ENCODE data around the gene BFSP2. TPM values are rescaled to one million over a fixed set of nuclear protein-coding genes. Genes with fewer than 3 reads are reported as not detected.

BFSP2 gene
- total RNA-seq, 4 donors from 2014 or later, result 2.6 TPM; not detected in 3

- H3K9me3 ChIP-seq, result no peaks in the 10 kb centered on the region
- H3K27ac ChIP-seq, result no peak overlapping the region
- H3K36me3 ChIP-seq, result no peaks in the 10 kb centered on the region
- TF ChIP-seq EP300 (IDR thresholded peaks at IDR 0.05) (no peak), CTCF (IDR thresholded peaks at IDR 0.05) (no peak), POLR2A (IDR thresholded peaks at IDR 0.05) (no peak)
- no peak overlapping the region for H3K4me3 ChIP-seq
- H3K4me1 ChIP-seq, result peaks cover 0 to 7% (median 0%) of the 10 kb centered on the region in 4 donors
- no peak for DNase-seq (ENCODE audit: low spot score in 2 of 2)
- H3K27me3 ChIP-seq, result no peaks in the 10 kb centered on the region
These were observed 13.0 kb upstream of the BFSP2 start for GRCh38 chr3:133386876-133387275.

- no peak overlapping the region for H3K27ac ChIP-seq
- no peak for DNase-seq (ENCODE audit: low spot score in 2 of 2)
- no peaks in the 10 kb centered on the region for H3K9me3 ChIP-seq
- no peak overlapping the region for H3K4me3 ChIP-seq
- no peaks in the 10 kb centered on the region for H3K27me3 ChIP-seq
- 76 to 86% methylated on average over 4 of the region's 4 CpGs for WGBS, 2 donors
- peaks cover 0 to 7% (median 0%) of the 10 kb centered on the region in 4 donors for H3K4me1 ChIP-seq
- TF ChIP-seq POLR2A (IDR thresholded peaks at IDR 0.05) (no peak), CTCF (IDR thresholded peaks at IDR 0.05) (no peak), EP300 (IDR thresholded peaks at IDR 0.05) (no peak)
- H3K36me3 ChIP-seq, result no peaks in the 10 kb centered on the region
These were observed 12.5 kb upstream of the BFSP2 start for GRCh38 chr3:133387341-133387740.

- H3K27me3 ChIP-seq, result no peaks in the 10 kb centered on the region
- no peak for TF ChIP-seq CTCF (IDR thresholded peaks at IDR 0.05)
- no peak for TF ChIP-seq EP300 (IDR thresholded peaks at IDR 0.05)
- no peak for TF ChIP-seq POLR2A (IDR thresholded peaks at IDR 0.05)
- no peak overlapping the region for H3K4me3 ChIP-seq
- peaks cover 0 to 7% (median 0%) of the 10 kb centered on the region in 4 donors for H3K4me1 ChIP-seq
- no peaks in the 10 kb centered on the region for H3K9me3 ChIP-seq
- no peaks in the 10 kb centered on the region for H3K36me3 ChIP-seq
- 63 to 90% methylated on average over 2 to 4 of the region's 4 CpGs for WGBS, 2 donors
- no peak for DNase-seq (ENCODE audit: low spot score in 2 of 2)
- H3K27ac ChIP-seq, result no peak overlapping the region
These were observed 11.0 kb upstream of the BFSP2 start for GRCh38 chr3:133388696-133389395.

- 87 to 90% methylated on average over 4 of the region's 4 CpGs for WGBS, 2 donors
- H3K27me3 ChIP-seq, result no peaks in the 10 kb centered on the region
- no peak overlapping the region for H3K27ac ChIP-seq
- H3K4me3 ChIP-seq, result no peak overlapping the region
- no peaks in the 10 kb centered on the region for H3K4me1 ChIP-seq
- H3K36me3 ChIP-seq, result no peaks in the 10 kb centered on the region
- H3K9me3 ChIP-seq, result no peaks in the 10 kb centered on the region
- no peak for TF ChIP-seq POLR2A (IDR thresholded peaks at IDR 0.05)
- no peak for TF ChIP-seq EP300 (IDR thresholded peaks at IDR 0.05)
- no peak for TF ChIP-seq CTCF (IDR thresholded peaks at IDR 0.05)
- DNase-seq (ENCODE audit: low spot score in 2 of 2), result no peak
These were observed 9.1 kb upstream of the BFSP2 start for GRCh38 chr3:133390715-133391114.

GRCh38 chr3:133393204-133393603 is 6.7 kb upstream of the BFSP2 start:
- no peaks in the 10 kb centered on the region for H3K4me1 ChIP-seq
- H3K9me3 ChIP-seq, result no peaks in the 10 kb centered on the region
- no peak for DNase-seq (ENCODE audit: low spot score in 2 of 2)
- H3K27me3 ChIP-seq, result no peaks in the 10 kb centered on the region
- H3K4me3 ChIP-seq, result no peak overlapping the region
- H3K27ac ChIP-seq, result no peak overlapping the region
- no peaks in the 10 kb centered on the region for H3K36me3 ChIP-seq
- 71% methylated on average over 1 of the region's 1 CpG for WGBS, 2 donors
- no peak for TF ChIP-seq EP300 (IDR thresholded peaks at IDR 0.05)
- no peak for TF ChIP-seq CTCF (IDR thresholded peaks at IDR 0.05)
- TF ChIP-seq POLR2A (IDR thresholded peaks at IDR 0.05), result no peak

Data from tibial nerve (tissue), 4 donors.